GM19324 (cell line): ENCODE measurements around the gene FHL3.

Experiments
- ATAC-seq: cut with Tn5 transposase; IDR thresholded peaks from one replicate; pipeline ENCODE4 v1.9.1; 2021; ENCODE audit warnings: mild to moderate bottlenecking, moderate library complexity; ENCODE audit not compliant: unreplicated experiment, low FRiP score

FHL3 gene

DNA sequence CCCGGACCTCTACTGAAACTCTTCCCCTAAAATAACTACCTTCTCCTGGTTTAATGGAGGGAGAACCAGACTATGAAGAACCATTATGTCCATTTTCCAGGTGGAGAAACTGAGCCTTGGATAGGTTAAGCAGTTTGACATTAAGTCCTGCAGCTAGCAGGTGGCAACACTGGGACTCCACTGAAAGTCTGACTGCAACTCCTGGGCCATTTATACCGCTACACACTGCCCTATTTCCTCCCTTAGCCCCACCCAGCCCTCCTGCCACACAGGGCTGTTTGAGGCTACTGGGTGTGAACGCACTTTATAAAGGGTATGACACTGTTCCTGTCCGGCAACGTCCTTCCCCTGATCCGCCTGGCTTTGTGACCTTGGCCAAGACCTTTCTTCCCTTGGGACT is 58.0 kb downstream of the FHL3 start:
- ATAC-seq: no peak
